ENCODE data around the gene MYLK. TPM values are rescaled to one million over a fixed set of nuclear protein-coding genes. Genes with fewer than 3 reads are reported as not detected.

MYLK gene
- polyA plus RNA-seq, 4 donors, result 131 to 221 (median 149) TPM

DNA sequence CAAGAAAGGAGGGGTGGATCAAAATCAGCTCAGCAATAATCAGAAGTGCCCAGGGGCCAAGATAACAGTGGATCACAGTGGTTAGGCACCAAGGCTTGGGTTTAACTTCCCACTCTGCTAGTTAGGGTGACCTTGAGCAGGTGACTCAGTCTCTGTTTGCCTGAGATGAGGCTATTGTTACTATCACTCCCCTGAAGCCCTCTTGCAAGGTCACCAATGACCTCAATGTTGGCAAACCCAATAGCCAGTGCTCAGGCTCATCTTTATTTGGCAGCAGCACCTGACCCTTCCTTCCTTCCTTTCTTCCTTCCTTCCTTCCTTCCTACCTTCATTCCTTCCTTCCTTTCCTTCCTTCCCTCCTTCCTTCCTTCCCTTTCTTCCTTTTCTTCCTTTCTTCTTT is 196.8 kb downstream of the MYLK start:
- DNase-seq (ENCODE audit: low read depth in 4 of 4, low spot score in 2 of 4), result no peak

DNA sequence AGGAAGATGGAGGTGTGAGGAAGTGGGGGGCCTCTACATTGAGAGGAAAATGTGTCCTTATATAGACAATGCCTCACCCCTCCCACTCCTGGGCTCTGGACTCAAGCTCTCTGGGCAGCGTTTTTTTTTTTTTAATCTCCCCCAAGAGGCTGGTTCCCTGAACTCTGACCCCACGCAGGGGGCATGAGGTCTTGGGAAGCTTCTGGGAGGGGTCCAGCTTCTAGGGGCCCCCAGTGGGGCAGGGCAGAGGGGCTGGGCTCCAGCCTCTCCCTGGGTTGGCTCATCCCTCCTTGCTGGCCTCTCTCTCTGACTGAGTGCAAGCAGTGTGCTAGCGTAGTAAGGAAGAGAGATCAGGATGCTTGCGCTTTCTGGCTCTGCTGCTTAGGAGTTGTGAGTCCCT is 197.9 kb downstream of the MYLK start:
- DNase-seq (ENCODE audit: low read depth in 4 of 4, low spot score in 2 of 4), result no peak

DNA sequence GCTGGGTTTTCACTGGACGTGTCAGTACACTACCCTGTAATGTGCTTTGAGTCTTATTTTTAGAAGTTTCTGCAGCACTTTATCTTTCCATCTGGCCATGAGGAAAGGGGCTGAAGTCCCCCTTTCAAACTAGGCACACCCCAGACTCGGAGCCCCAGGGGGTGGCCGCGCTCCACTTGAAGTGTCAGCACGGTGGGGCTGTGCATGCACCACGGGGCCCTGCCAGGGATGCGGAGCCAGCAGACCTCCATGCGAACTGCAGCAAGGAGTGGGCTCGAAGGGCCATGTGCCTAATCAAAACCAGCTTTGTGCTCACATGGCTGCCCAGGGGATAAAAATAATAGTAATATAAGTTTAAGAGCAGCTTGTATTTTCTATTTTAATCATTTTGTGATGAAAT is 198.4 kb downstream of the MYLK start:
- DNase-seq (ENCODE audit: low read depth in 4 of 4, low spot score in 2 of 4), result no peak

DNA sequence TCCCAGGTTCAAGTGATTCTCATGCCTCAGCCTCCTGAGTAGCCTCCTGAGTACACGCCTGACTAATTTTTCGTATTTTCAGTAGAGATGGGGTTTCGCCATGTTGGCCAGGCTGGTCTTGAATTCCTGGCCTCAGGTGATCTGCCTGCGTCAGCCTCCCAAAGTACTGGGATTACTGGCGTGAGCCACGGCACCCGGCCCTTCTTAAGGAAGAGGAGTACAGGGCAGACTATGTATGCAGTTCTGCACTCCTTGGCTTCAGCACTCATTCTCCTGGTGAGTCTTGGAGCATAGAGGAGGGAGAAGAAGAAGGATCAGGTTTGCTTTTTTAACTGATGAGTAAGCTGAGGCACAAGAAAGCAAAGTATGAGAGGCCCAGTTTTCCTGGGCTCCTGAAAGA is 199.5 kb downstream of the MYLK start:
- no peak for DNase-seq (ENCODE audit: low read depth in 4 of 4, low spot score in 2 of 4)

DNA sequence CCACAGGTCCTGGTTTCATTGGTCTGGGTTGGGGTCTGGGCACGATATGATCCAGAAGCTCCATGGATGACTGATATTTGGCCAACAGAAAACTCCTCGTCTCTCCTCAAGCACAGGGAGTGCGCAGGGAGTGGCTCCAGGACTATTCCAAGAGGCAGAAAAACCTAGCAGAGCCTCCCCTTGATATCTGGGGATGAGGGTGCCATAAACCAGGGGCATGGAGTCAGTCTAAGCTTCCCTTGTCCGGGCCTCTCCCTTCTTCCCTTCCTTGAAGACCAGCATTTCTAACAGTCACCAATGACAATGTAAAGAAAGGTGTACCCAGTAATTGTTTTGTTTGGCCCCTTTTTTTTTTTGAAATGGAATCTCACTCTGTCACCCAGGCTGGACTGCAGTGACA is 199.9 kb downstream of the MYLK start:
- DNase-seq (ENCODE audit: low read depth in 4 of 4, low spot score in 2 of 4), result no peak

DNA sequence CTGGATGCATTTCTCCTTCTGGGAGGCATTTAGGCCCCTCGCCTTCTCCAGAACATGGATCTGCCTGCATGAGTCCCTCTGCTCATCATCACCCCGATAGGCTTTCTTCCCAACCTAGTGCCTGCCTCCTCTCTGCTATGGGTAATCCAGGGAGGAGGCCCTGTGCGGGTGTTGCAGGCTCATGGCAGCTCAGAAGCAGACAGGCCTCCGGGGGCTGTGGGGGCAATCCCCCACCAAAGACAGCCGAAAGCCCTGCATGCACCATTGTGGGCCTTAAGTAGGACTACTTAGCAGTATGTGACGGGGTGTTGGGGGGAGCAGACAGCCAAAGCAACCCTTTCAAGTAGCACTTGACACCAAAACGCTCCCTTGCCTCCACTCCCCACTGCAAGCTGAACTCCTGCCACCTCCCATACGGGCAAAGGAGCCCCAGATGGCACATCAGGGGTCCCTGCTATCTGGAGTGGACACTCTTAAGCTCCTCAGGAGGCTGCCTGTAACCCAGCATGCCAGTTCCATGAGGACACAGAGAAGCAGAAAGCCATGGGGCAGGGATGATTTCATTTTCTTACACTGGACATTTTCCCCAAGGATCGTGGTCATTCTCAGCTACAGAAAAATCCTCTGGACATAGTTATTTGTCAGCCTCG is 200.5 kb downstream of the MYLK start:
- no peak for DNase-seq (ENCODE audit: low read depth in 4 of 4, low spot score in 2 of 4)

DNA sequence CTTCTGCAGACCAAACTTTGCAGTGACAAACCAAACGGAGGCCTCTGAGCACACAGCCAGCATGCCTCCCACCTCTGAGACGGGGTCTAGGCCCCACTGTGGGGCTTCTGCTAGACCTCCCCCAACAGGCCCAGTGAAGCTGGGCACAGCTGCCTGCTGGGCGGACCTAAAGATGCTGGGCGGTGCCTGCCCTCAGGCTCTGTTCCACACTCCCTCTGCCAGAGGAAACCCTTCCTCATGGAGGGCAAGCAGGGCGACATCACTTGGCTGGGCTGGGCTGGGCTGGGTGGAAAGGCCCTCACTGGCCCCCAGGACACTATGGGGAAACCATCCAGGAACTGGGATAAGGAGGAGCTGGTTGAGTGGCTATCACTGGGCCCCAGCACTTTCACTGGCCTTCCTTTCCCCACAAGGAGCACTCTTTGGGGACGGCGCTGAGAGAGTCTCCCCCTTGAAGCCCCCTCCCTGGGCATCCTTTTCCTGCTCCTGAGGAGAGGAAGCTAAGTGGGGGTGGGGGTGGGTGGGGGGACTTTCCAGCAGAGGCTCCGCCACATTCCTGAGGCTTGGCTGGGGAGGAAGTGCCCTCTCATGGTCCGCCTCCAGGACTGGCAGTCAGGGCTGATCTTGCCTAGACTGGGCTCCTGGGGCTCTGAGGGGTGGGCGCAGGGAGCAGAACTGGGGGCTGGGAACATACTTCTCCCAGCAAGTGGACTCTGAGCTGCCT is 201.2 kb downstream of the MYLK start:
- no peak for DNase-seq (ENCODE audit: low read depth in 4 of 4, low spot score in 2 of 4)

DNA sequence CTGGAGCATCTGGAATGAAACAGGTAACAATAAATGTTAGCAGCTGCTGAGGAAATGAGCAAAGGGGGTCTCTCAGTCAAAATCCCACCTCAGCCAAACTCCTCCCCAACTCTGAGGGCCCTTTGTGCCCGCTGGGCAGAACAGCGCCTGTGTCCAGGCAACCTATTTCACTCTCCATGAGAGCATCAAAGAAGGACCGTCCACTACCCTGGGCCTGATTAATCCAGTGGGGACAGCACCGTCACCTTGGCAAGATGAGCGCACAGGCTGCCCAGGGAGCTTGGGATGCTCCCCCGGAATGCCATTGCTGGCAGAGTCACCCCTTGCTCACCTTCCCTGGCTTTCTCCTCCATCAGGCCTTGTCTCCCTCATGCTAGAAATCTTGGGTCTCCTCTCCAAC is 201.8 kb downstream of the MYLK start:
- no peak for DNase-seq (ENCODE audit: low read depth in 4 of 4, low spot score in 2 of 4)

DNA sequence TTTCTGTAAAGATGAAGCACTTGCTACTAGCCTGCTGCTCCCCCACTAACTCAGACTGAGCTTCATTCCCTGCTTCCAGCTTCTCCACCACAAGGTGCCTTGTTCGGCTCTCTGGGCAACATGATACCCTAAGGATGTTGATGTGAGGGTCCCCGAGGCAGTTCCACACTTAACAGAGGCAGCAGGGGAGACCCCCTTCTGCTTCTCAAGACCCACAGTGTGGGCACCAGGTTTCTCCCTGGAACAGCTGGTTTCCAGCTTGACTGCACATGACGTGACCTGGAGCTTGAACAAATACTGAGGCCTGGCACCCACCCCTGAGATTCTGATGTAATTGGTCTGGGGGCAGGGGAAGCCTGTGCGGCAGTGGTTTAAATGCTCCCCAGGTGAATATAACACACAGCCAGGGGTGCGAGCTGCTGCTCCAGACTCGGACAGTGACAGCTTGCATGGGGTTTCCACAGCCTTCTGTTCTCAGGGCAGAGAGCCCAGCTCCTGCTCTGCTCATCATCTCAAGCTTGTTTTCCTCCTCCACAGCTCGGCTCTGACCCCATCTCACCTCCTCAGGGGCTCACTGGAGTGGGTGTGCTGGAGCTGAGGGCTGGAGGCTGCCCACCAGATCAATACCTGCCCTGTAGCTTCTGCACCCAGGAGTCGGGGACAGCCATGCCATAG is 204.3 kb downstream of the MYLK start:
- no peak for DNase-seq (ENCODE audit: low read depth in 4 of 4, low spot score in 2 of 4)

DNA sequence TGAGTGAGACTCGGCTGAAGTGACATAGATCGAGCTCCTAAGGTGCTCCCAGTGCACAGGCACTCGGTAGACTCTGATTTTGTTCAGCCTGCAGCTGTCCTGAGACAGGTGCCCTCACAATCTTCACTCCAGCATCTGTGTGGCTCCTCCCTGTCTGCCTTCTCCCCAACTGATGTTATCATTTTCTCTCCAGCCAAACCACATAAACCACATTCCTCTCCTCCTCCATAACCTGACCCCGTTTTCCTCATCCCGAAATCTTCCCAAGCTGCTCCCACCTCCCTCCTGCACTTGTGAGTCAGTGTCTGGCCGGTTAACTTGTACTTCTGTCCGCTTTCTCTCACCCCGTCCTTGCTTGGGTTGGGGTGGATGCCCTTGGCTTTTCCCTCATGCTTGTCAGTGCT is 206.0 kb downstream of the MYLK start:
- no peak for DNase-seq (ENCODE audit: low read depth in 4 of 4, low spot score in 2 of 4)

DNA sequence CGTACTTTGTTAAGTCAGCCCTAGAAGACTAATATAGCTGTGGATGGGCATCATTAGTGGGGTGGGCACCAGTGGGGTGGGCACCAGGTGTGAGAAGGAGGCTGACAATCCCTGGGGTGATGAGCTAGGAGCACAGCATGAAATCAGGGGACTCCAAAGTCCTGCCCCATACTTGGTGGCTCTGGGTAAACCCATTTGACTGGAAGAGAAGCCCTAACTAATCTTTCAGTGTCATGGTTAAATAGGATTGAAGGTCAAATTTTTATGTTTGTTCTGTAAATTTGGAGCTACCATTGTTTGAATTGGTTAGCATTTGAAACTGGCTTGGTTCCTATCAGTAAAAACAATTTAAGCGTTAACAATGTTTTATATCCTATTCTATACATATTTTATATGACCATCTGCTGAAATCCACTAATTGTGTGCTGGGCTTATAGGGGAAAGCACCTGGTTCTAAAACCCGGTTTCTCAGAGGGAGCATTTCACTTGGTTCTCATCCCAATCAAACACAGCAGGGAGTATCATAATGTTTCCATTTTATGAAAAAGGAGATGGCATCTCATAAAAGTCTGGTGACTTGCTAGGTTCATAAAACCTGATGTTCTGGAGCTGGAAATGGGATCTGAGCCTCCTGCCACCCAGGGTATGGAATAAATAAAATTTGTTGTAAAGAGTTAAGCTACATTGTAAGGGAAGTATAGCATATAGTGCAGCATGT is 211.5 kb downstream of the MYLK start:
- DNase-seq (ENCODE audit: low read depth in 4 of 4, low spot score in 2 of 4), result no peak

DNA sequence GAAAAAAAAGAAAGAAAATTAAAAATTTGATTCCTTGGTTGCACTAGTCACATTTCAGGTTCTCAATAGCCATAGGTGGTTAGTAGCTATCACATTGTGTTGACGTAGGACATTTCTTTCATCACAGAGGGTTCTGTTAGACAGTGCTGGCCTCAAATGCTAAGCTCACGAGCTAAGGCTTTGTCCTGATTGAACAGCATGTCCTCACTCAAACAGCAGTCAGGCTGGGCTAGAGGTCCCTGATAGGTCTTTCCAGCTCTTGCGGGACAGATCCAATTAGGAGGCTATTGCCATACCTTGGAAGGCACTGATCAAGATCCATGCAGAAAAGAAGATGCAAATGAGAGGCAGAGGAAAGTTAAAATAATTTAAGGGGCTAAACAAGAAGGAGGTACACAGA is 213.4 kb downstream of the MYLK start:
- no peak for DNase-seq (ENCODE audit: low read depth in 4 of 4, low spot score in 2 of 4)

DNA sequence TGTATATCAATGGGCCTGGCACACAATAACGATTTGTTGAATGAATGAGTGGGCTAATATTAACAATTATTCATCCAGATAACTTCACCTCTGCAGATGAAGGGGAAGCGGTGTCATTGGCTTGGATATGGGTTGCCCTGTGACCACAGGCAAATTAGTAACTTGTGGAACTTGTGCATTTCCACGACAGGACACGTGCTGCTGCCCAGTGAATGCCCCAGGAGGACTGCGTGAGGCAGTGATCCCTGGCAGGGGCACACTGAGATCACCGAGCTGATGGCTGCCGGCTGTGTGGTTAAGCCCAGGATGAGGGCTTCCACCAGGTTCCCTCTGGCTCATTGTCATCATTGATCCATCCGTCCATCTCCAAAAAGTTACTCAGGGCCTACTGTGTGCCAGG is 215.2 kb downstream of the MYLK start:
- DNase-seq (ENCODE audit: low read depth in 4 of 4, low spot score in 2 of 4), result no peak

DNA sequence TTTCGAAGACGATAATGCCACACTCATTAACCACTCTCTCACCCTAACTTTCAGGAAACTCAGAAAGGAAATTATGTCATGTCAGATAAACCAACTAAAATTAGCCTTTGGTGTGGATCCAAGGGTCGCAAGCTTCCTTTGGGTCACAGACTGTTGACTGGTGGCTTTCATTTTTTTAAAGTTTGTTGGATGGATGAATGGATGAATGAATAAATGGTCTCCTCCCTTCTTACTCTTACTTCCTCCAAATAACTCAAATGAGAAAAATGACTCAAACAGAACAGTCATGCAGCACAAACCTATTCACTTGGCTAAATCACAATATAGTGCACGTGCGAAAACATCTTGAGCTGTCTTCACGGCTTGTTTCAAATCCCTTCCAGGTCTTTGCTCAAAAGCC is 216.3 kb downstream of the MYLK start:
- no peak for DNase-seq (ENCODE audit: low read depth in 4 of 4, low spot score in 2 of 4)

DNA sequence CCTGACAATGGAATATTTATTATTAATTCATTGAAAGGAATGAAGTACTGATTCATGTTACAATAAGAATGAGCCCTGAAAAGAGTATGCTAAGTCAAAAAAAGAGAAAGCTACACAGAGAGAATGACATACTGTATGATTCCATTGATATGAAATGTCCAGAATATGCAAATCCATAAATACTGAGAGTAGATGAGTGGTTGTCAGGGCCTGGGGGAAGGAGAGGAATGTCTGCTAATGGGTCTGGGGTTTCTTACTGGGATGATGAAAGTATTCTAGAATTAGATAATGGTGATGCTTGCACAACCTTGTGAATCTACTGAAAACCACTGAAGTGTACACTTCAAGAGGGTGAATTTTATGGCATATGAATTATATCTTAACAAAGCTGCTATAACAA is 219.4 kb downstream of the MYLK start:
- no peak for DNase-seq (ENCODE audit: low read depth in 4 of 4, low spot score in 2 of 4)

DNA sequence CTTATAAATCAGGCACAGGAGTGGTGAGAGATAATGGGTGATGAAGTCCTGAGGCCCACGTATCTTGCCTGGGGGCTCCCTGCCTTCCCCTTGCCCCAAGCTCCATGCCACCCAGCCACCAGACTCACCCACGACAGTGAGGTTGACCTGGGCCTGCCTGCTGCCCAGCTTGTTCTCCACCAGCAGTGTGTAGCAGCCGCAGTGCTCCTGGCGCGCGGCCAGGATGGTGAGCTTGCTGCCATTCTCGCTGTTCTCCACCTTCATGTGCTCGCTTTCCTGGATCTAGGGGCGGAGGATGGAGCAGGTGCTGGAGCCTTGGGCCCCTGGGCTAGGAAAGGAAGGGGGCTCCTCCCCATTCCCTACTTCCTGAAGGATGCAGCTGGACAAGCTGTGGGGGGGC is 220.2 kb downstream of the MYLK start:
- DNase-seq (ENCODE audit: low read depth in 4 of 4, low spot score in 2 of 4), result no peak

DNA sequence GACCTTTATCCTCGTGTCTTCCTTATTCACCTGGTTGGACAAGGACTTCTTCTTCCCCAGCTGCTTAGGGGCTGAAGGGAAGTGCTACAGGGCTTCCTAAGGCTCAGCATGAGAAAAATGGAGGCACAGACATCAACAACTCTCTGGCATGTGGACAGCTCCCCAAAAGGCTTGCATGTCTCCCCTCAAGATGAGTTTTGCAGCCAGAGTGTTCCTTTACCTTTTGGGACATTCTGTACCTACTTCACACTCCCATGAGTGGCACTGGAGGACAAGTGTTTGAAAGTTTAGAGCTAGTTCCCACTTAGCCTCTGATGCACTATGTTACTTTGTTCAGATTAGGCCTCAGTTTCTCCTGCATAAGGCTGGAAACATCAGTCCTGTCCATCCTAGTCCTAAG is 222.2 kb downstream of the MYLK start:
- DNase-seq (ENCODE audit: low read depth in 4 of 4, low spot score in 2 of 4), result no peak

DNA sequence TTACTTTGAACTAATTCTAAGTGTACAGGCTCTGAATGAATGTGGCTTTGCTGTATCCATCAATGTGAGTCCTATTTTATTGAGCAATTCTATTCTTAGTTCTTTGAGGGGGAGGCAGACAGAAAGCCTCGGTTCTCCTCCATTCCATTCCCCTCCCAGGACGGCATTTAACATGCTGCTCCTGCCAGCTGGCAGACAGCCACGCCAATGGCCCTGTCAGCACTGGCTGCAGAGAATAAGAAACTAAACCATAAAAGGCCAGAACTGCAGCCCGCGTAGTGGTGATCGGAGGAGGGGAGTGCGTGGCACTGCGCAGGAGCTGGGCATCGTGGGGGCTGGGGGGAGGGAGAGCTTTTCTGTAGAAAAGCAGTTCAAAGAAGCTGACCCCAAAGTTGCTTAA is 223.2 kb downstream of the MYLK start:
- peak in 2 of 4 donors; percentile 81 to 86 for DNase-seq (ENCODE audit: low read depth in 4 of 4, low spot score in 2 of 4)

DNA sequence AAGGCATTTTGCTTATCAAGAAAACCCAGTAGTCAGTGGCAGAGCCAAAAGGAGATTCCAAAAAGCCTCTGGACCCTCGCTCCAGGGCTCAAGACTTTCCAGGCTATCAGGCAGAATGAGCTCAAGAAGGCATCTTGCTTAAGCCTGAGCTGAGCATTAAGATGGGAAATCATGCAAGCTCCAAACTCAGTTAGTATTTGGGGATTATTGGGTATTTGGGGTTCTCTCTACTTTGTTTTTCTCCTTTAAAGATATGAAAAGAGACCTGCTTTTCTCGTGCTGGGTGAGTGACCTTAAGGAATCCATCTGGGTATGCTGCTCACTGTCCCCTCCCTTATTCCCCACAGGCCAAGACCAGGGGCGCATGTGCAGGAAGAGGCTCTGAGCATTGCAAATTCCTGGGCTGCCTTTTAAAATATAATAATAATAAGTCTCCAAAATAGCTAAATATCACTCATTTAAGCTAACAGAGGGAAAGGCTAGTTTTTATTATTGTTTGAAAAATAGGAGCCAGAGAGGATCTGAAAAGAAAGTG is 223.9 kb downstream of the MYLK start:
- DNase-seq (ENCODE audit: low read depth in 4 of 4, low spot score in 2 of 4), result no peak

DNA sequence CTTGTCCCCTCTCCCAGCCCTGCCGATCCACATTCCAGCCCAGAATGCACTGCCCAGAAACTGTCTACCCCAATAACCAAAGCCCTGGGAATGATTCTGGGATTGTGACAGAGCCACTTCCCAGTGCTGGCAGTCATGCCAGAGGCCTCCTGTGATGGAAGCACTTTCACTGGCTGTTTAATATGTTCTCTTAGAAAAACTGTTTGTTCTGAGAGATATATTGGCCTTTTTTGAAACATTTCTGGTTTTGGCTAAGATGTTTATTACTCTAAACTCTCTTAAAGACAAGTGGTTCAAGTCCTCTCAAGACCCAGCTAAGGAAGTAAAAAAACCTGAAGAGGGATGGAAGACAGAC is 225.3 kb downstream of the MYLK start:
- DNase-seq (ENCODE audit: low read depth in 4 of 4, low spot score in 2 of 4), result no peak

DNA sequence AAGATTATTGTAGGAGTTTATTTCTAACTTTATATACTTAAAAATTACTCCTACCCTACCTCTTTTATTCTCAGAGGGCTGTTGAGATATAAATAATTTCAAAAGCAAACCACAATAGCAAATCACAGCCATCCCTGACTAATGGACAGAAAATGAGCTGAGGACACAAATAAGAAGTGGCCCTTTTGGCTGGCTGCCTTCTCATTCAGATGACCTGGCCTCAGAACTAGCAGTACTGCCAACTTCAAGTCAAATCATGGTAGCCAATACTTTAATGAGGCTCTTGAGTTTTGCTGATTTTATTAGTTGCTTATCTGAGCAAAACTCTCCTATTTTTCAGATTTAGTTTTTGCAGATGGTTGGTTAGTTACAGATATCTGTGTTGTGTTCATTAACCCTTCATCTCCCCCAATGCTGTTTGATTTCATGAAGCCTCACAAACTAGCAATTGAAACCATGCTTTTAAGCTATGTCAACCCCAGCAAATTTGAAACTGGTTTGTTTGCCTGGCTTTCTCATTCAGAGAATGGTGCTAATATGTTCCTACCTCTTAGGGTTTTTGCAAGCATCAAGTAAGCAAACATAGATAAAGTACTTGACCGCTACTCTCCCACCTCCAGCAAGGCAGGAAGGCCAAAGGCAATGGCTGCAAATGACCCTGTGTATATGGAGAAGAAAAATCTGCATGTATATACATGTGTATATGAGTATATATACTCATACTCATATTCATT is 225.8 kb downstream of the MYLK start:
- DNase-seq (ENCODE audit: low read depth in 4 of 4, low spot score in 2 of 4), result no peak

All from left renal cortex interstitium (tissue), 4 donors.